ENCODE measurements around the gene FIGNL1. TPM values are rescaled to one million over a fixed set of nuclear protein-coding genes. Genes with fewer than 3 reads are reported as not detected.

Gene FIGNL1
- total RNA-seq, 1 donor from 2014 or later, result 10.0 TPM

- Histone ChIP-seq H4K20me1 (ENCODE audit: insufficient read depth, low read length) (no peaks in the 10 kb centered on the region), H3K79me2 (ENCODE audit: insufficient read depth, low read length) (no peaks in the 10 kb centered on the region), H3K4me3 (ENCODE audit: insufficient read depth, low read depth, low read length) (no peak overlapping the region), H3K9ac (ENCODE audit: low read length) (no peak overlapping the region), H3K27ac (ENCODE audit: low read depth, low read length) (no peak overlapping the region), H2AFZ (ENCODE audit: low read depth, low read length) (no peak overlapping the region), H3K4me2 (ENCODE audit: low read length) (no peak overlapping the region), H3K4me1 (ENCODE audit: insufficient read depth, low read length) (no peaks in the 10 kb centered on the region), H3K27me3 (ENCODE audit: insufficient read depth, low read length) (peaks cover 5% of the 10 kb centered on the region), H3K36me3 (ENCODE audit: insufficient read depth, low read length) (no peaks in the 10 kb centered on the region), H3K9me3 (ENCODE audit: insufficient read depth, low read depth, low read length) (no peaks in the 10 kb centered on the region)
- no peaks in the 10 kb centered on the region for H3K4me1 Mint-ChIP-seq (ENCODE audit: low read depth, unreplicated experiment)
- no peak for DNase-seq (ENCODE audit: low read depth)
- H3K9me3 Mint-ChIP-seq (ENCODE audit: unreplicated experiment), result no peaks in the 10 kb centered on the region
- H3K36me3 Mint-ChIP-seq (ENCODE audit: low read depth, unreplicated experiment), result no peaks in the 10 kb centered on the region
- FAIRE-seq, result no peak
- H3K27me3 Mint-ChIP-seq (ENCODE audit: low read depth, unreplicated experiment), result peaks cover 21% of the 10 kb centered on the region
- no peak for TF ChIP-seq CTCF (IDR thresholded peaks at IDR 0.05; ENCODE audit: insufficient read depth, low read depth, low read length)
- H3K4me3 Mint-ChIP-seq (ENCODE audit: unreplicated experiment), result no peak overlapping the region
- H3K27ac Mint-ChIP-seq (ENCODE audit: unreplicated experiment), result no peak overlapping the region
Observed at GRCh38 chr7:50413561-50413960, 36.6 kb downstream of the FIGNL1 start.

- DNase-seq (ENCODE audit: low read depth) (no peak), FAIRE-seq (no peak)
- Histone ChIP-seq H3K4me3 (ENCODE audit: insufficient read depth, low read depth, low read length) (no peak overlapping the region), H3K4me2 (ENCODE audit: low read length) (no peak overlapping the region), H2AFZ (ENCODE audit: low read depth, low read length) (no peak overlapping the region), H3K9me3 (ENCODE audit: insufficient read depth, low read depth, low read length) (no peaks in the 10 kb centered on the region), H3K79me2 (ENCODE audit: insufficient read depth, low read length) (no peaks in the 10 kb centered on the region), H3K36me3 (ENCODE audit: insufficient read depth, low read length) (no peaks in the 10 kb centered on the region), H3K27me3 (ENCODE audit: insufficient read depth, low read length) (peaks cover 5% of the 10 kb centered on the region), H3K9ac (ENCODE audit: low read length) (no peak overlapping the region), H3K4me1 (ENCODE audit: insufficient read depth, low read length) (no peaks in the 10 kb centered on the region), H3K27ac (ENCODE audit: low read depth, low read length) (no peak overlapping the region), H4K20me1 (ENCODE audit: insufficient read depth, low read length) (no peaks in the 10 kb centered on the region)
- Mint-ChIP-seq H3K27me3 (ENCODE audit: low read depth, unreplicated experiment) (peaks cover 27% of the 10 kb centered on the region), H3K4me3 (ENCODE audit: unreplicated experiment) (no peak overlapping the region), H3K36me3 (ENCODE audit: low read depth, unreplicated experiment) (no peaks in the 10 kb centered on the region), H3K4me1 (ENCODE audit: low read depth, unreplicated experiment) (no peaks in the 10 kb centered on the region), H3K27ac (ENCODE audit: unreplicated experiment) (no peak overlapping the region), H3K9me3 (ENCODE audit: unreplicated experiment) (no peaks in the 10 kb centered on the region)
- TF ChIP-seq EZH2 (IDR thresholded peaks at IDR 0.05; ENCODE audit: insufficient read depth, low read length) (no peak), CTCF (IDR thresholded peaks at IDR 0.05; ENCODE audit: insufficient read depth, low read depth, low read length) (no peak)
Observed at GRCh38 chr7:50412973-50413372, 37.2 kb downstream of the FIGNL1 start.

DNA sequence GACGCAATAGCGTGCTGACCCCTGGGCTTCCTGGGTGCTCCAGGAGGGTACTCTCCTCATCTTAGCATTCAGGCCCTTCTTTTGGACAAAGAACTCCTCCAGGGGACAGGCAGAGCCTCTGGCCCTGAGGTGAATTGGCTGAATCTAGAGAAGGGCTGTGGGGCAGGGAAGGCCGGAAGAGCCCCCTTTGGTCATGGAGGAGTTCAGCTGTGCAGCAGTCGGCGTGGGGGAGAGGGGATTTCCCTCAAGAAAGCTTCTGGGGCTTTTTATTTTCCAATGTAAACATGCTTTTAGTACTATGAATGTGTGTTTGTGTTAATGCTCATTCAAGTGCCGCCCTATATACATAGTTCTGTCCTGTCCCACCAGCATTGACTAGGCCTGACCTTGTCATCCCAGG, 38.8 kb downstream of the FIGNL1 start:
- peaks cover 2% of the 10 kb centered on the region for H3K27me3 ChIP-seq (ENCODE audit: insufficient read depth, low read length)
- H3K4me3 ChIP-seq (ENCODE audit: insufficient read depth, low read depth, low read length), result no peak overlapping the region
- TF ChIP-seq CTCF (IDR thresholded peaks at IDR 0.05; ENCODE audit: insufficient read depth, low read depth, low read length) (no peak), EZH2 (IDR thresholded peaks at IDR 0.05; ENCODE audit: insufficient read depth, low read length) (no peak)
- H3K4me2 ChIP-seq (ENCODE audit: low read length), result no peak overlapping the region
- no peaks in the 10 kb centered on the region for H4K20me1 ChIP-seq (ENCODE audit: insufficient read depth, low read length)
- H2AFZ ChIP-seq (ENCODE audit: low read depth, low read length), result no peak overlapping the region
- H3K27ac ChIP-seq (ENCODE audit: low read depth, low read length), result no peak overlapping the region
- H3K4me1 Mint-ChIP-seq (ENCODE audit: low read depth, unreplicated experiment), result no peaks in the 10 kb centered on the region
- no peak for DNase-seq (ENCODE audit: low read depth)
- H3K36me3 ChIP-seq (ENCODE audit: insufficient read depth, low read length), result no peaks in the 10 kb centered on the region
- no peak overlapping the region for H3K9ac ChIP-seq (ENCODE audit: low read length)
- no peaks in the 10 kb centered on the region for H3K36me3 Mint-ChIP-seq (ENCODE audit: low read depth, unreplicated experiment)
- no peaks in the 10 kb centered on the region for H3K4me1 ChIP-seq (ENCODE audit: insufficient read depth, low read length)
- no peaks in the 10 kb centered on the region for H3K9me3 ChIP-seq (ENCODE audit: insufficient read depth, low read depth, low read length)
- no peak overlapping the region for H3K4me3 Mint-ChIP-seq (ENCODE audit: unreplicated experiment)
- FAIRE-seq, result no peak
- H3K27me3 Mint-ChIP-seq (ENCODE audit: low read depth, unreplicated experiment), result peaks cover 40% of the 10 kb centered on the region
- no peaks in the 10 kb centered on the region for H3K79me2 ChIP-seq (ENCODE audit: insufficient read depth, low read length)
- no peaks in the 10 kb centered on the region for H3K9me3 Mint-ChIP-seq (ENCODE audit: unreplicated experiment)
- no peak overlapping the region for H3K27ac Mint-ChIP-seq (ENCODE audit: unreplicated experiment)

All from astrocyte (in vitro differentiated cells and primary cell).